ENCODE data around the gene NIPAL4.

Gene NIPAL4

GRCh38 chr5:157516626-157517325 is 56.8 kb downstream of the NIPAL4 start:
- no peak overlapping the region for H3K4me3 ChIP-seq (replicated peaks; ENCODE audit: insufficient read depth, low read length)

DNA sequence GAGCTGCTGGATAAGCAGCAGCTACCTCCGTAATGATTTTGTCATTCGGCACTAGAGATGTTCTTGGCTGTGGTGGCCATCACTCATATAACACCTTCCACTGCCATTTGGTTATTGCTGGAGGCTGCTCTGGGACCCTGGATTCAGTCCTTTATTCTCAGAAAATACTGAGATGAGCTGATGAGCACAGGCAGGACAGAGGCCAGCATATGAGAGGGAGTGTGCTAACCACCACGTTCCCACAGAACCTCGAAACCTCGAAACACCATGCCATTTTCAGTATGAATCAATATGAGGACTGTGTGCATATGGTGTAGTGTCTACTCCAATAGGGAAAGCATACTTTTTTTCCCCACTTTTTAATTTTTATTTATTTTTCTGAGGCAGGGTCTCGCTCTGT is 59.0 kb downstream of the NIPAL4 start:
- H3K4me3 ChIP-seq (replicated peaks; ENCODE audit: insufficient read depth, low read length) = no peak overlapping the region

More at GRCh38 chr5:157516626-157517325, 56.8 kb downstream of the NIPAL4 start:
- DNase-seq (ENCODE audit: low read depth in 1 of 2, low spot score in 1 of 2) = no peak
- TF ChIP-seq, protein P1, sequence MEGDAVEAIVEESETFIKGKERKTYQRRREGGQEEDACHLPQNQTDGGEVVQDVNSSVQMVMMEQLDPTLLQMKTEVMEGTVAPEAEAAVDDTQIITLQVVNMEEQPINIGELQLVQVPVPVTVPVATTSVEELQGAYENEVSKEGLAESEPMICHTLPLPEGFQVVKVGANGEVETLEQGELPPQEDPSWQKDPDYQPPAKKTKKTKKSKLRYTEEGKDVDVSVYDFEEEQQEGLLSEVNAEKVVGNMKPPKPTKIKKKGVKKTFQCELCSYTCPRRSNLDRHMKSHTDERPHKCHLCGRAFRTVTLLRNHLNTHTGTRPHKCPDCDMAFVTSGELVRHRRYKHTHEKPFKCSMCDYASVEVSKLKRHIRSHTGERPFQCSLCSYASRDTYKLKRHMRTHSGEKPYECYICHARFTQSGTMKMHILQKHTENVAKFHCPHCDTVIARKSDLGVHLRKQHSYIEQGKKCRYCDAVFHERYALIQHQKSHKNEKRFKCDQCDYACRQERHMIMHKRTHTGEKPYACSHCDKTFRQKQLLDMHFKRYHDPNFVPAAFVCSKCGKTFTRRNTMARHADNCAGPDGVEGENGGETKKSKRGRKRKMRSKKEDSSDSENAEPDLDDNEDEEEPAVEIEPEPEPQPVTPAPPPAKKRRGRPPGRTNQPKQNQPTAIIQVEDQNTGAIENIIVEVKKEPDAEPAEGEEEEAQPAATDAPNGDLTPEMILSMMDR (IDR thresholded peaks at IDR 0.05; ENCODE audit: insufficient read depth, low read length) = no peak
- no peaks in the 10 kb centered on the region for H3K27me3 ChIP-seq (ENCODE audit: insufficient read depth, poor library complexity, severe bottlenecking)
- H3K27ac ChIP-seq (replicated peaks) = no peak overlapping the region

GRCh38 chr5:157519579-157520253 is 59.7 kb downstream of the NIPAL4 start:
- Histone ChIP-seq H3K27ac (replicated peaks) (no peak overlapping the region), H3K4me3 (replicated peaks; ENCODE audit: insufficient read depth, low read length) (no peak overlapping the region), H3K27me3 (ENCODE audit: insufficient read depth, poor library complexity, severe bottlenecking) (no peaks in the 10 kb centered on the region)
- no peak for DNase-seq (ENCODE audit: low read depth in 1 of 2, low spot score in 1 of 2)
- TF ChIP-seq POLR2AphosphoS5 (IDR thresholded peaks at IDR 0.05; ENCODE audit: low read depth) (no peak), SPI1 (IDR thresholded peaks at IDR 0.05; ENCODE audit: borderline replicate concordance, low read depth) (no peak), GABPA (IDR thresholded peaks at IDR 0.05; ENCODE audit: low read depth) (no peak)
- TF ChIP-seq, protein P1 (IDR thresholded peaks at IDR 0.05; ENCODE audit: insufficient read depth, low read length) = no peak
- TF ChIP-seq, protein P2, sequence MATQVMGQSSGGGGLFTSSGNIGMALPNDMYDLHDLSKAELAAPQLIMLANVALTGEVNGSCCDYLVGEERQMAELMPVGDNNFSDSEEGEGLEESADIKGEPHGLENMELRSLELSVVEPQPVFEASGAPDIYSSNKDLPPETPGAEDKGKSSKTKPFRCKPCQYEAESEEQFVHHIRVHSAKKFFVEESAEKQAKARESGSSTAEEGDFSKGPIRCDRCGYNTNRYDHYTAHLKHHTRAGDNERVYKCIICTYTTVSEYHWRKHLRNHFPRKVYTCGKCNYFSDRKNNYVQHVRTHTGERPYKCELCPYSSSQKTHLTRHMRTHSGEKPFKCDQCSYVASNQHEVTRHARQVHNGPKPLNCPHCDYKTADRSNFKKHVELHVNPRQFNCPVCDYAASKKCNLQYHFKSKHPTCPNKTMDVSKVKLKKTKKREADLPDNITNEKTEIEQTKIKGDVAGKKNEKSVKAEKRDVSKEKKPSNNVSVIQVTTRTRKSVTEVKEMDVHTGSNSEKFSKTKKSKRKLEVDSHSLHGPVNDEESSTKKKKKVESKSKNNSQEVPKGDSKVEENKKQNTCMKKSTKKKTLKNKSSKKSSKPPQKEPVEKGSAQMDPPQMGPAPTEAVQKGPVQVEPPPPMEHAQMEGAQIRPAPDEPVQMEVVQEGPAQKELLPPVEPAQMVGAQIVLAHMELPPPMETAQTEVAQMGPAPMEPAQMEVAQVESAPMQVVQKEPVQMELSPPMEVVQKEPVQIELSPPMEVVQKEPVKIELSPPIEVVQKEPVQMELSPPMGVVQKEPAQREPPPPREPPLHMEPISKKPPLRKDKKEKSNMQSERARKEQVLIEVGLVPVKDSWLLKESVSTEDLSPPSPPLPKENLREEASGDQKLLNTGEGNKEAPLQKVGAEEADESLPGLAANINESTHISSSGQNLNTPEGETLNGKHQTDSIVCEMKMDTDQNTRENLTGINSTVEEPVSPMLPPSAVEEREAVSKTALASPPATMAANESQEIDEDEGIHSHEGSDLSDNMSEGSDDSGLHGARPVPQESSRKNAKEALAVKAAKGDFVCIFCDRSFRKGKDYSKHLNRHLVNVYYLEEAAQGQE (IDR thresholded peaks at IDR 0.05; ENCODE audit: insufficient replicate concordance, low read depth) = no peak

More for the DNA sequence above, 59.0 kb downstream of the NIPAL4 start:
- no peaks in the 10 kb centered on the region for H3K27me3 ChIP-seq (ENCODE audit: insufficient read depth, poor library complexity, severe bottlenecking)
- no peak for DNase-seq (ENCODE audit: low read depth in 1 of 2, low spot score in 1 of 2)
- H3K27ac ChIP-seq (replicated peaks) = no peak overlapping the region
- TF ChIP-seq GABPA (IDR thresholded peaks at IDR 0.05; ENCODE audit: low read depth) (no peak), SPI1 (IDR thresholded peaks at IDR 0.05; ENCODE audit: borderline replicate concordance, low read depth) (no peak), POLR2AphosphoS5 (IDR thresholded peaks at IDR 0.05; ENCODE audit: low read depth) (no peak)
- TF ChIP-seq, protein P1 (IDR thresholded peaks at IDR 0.05; ENCODE audit: insufficient read depth, low read length) = no peak
- TF ChIP-seq, protein P2 (IDR thresholded peaks at IDR 0.05; ENCODE audit: insufficient replicate concordance, low read depth) = no peak

All from HL-60 (cell line).